GM12875 (cell line): ENCODE results near the gene SLC35B3.

Experiments
- H3K4me3 ChIP-seq: one replicate; pipeline ENCODE4 v1.5.1; 2011; ENCODE audit warnings: low read depth, low read length, control low read depth
- TF ChIP-seq, protein P1 (sequence below): IDR thresholded peaks from 2 replicates; pipeline ENCODE4 v1.5.1; 2011; ENCODE audit warnings: low read depth, mild to moderate bottlenecking, control low read depth, inconsistent platforms, low read length, moderate library complexity, borderline replicate concordance; ENCODE audit not compliant: insufficient read depth

Gene SLC35B3

DNA sequence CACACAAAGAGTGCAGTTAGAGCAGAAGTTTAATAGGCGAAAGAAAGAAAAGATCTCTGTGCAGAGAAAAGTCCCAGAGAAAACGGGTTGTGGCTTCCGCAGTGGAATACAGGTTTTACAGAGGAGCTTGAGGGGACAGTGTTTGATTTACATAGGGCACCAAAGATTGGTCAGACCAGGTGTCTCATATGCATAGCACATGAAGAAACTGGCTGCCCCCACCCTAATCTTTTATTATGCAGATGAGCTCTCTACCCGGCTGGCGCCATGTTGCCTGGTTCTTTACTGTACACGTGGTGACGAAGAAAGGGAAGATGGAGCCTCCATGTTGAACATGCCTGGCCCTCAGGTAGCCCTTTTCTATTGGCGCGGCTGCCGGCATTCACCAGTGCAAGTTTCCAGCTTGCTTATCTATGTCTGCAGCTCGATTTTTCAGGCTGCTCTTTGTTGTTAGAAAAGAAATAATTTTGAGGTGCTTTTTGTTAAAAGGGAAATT lies 47.4 kb downstream of the SLC35B3 start:
- H3K4me3 ChIP-seq, result no peak overlapping the region
- TF ChIP-seq, protein P1, sequence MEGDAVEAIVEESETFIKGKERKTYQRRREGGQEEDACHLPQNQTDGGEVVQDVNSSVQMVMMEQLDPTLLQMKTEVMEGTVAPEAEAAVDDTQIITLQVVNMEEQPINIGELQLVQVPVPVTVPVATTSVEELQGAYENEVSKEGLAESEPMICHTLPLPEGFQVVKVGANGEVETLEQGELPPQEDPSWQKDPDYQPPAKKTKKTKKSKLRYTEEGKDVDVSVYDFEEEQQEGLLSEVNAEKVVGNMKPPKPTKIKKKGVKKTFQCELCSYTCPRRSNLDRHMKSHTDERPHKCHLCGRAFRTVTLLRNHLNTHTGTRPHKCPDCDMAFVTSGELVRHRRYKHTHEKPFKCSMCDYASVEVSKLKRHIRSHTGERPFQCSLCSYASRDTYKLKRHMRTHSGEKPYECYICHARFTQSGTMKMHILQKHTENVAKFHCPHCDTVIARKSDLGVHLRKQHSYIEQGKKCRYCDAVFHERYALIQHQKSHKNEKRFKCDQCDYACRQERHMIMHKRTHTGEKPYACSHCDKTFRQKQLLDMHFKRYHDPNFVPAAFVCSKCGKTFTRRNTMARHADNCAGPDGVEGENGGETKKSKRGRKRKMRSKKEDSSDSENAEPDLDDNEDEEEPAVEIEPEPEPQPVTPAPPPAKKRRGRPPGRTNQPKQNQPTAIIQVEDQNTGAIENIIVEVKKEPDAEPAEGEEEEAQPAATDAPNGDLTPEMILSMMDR, result no peak

DNA sequence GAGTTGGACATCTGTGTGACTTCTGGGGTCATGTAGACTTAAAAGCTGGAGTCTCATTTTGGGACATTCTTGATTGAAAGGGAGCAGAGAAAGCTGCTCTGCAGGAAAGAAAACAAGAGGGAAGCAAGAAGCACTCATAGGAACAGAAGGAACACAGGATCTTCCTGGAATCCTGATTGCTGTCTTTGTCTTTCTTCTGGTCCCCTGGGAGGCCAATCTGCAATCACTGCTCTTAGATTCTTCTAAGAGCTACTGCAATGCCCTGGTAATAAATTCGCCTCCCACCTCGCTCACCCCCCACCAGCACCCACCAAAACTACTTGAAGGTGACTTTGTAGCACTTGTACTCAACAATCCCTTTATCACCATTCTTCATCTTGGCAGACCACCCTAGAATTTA lies 51.8 kb downstream of the SLC35B3 start:
- no peak overlapping the region for H3K4me3 ChIP-seq
- TF ChIP-seq, protein P1, result no peak

DNA sequence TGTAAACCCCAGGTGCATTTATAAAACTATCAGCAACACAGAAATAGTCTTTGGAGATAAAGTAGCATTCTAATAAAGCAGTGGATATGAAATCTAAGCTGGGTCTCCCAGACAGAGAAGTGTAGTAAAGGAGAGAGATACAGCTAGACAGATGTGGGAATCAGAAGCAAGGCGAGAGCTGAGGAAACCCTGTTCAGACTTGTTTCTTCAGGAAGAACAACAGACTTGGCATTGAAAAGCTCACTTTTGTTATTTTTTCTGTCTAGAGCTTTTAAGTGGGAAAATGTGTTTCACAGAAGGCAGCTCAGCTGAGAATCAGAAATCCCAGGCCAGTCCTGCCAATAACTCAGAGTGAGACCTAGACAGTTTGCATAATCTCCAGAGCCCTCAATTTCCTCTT lies 52.9 kb downstream of the SLC35B3 start:
- TF ChIP-seq, protein P1, result no peak

DNA sequence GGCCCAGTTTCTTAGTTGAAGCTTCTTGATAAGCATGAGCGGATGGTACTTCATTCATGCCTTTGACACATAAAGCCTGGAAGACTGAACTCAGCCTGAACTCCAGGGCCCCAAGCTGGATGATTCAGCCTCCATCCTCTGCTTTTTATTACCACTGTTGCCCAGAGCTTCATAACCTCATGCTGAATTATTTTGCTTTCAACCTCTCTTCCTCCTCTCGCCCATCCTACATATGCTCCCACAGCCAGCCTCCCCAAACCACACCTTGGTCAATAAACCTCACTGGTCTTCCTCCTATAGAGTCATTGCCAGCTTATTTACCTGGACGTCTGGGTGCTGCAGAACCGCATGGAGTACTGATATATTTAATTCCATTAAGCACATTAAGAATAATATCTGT lies 59.4 kb downstream of the SLC35B3 start:
- H3K4me3 ChIP-seq, result no peak overlapping the region
- TF ChIP-seq, protein P1, result no peak

More for the DNA sequence above, 52.9 kb downstream of the SLC35B3 start:
- H3K4me3 ChIP-seq, result no peak overlapping the region
